Caco-2 (cell line): ENCODE data around the gene ZNF678. TPM values are rescaled to one million over a fixed set of nuclear protein-coding genes. Genes with fewer than 3 reads are reported as not detected.
"Not testable (repeated sequence)": the region's sequence is repeated elsewhere in the genome, so short reads cannot be mapped to it uniquely, and the experiment has no call there.

ENCODE experiments used
- BruUV-seq: library from RNA; stranded (reverse); fragments of 400-500 nt; replicated peaks from 2 replicates; lab custom pipeline; 2021; lab: Mats Ljungman, UMichigan
- CTCF ChIA-PET: fragments of 300-600 bp; sonication (Branson Sonifier 250); formaldehyde crosslinking; loops from one replicate; lab custom pipeline; 2022; ENCODE audit warnings: antibody characterized with exemption; lab: Charles Lee
- POLR2A ChIA-PET: fragments of 300-600 bp; sonication (Branson Sonifier 250); formaldehyde crosslinking; loops from one replicate; lab custom pipeline; 2022; ENCODE audit warnings: antibody characterized with exemption; lab: Charles Lee
- DNase-seq, 2 experiments: peaks; one replicate each; pipeline versions ENCODE4 v3.0.0 to v3.0.0-alpha.2; 2020 to 2022
- H3K27me3 ChIP-seq: replicated peaks from 2 replicates; pipeline ENCODE4 v1.6.0; 2011; ENCODE audit warnings: low read length; ENCODE audit not compliant: control insufficient read depth, insufficient read depth
- H3K36me3 ChIP-seq: 2 replicates; pipeline ENCODE4 v1.5.1; 2011; ENCODE audit warnings: low read length; ENCODE audit not compliant: control insufficient read depth, insufficient read depth
- H3K4me1 ChIP-seq: fragments of 250-450 bp; sonication (Bioruptor Pico); 2 replicates; pipeline ENCODE4 v1.5.1; 2020; ENCODE audit warnings: mild to moderate bottlenecking
- H3K4me3 ChIP-seq: 2 replicates; pipeline ENCODE4 v1.5.1; 2011; ENCODE audit warnings: low read depth, mild to moderate bottlenecking, control low read depth, low read length
- H3K9me3 ChIP-seq: fragments of 250-450 bp; sonication (Bioruptor Pico); 2 replicates; pipeline ENCODE4 v1.5.1; 2020; ENCODE audit warnings: mild to moderate bottlenecking, moderate library complexity
- H3K27ac Mint-ChIP-seq: one replicate; pipeline ENCODE4 v1.8.0; 2022; ENCODE audit warnings: mixed read lengths; ENCODE audit not compliant: unreplicated experiment
- H3K27me3 Mint-ChIP-seq: one replicate; pipeline ENCODE4 v1.8.0; 2022; ENCODE audit warnings: mixed read lengths; ENCODE audit not compliant: insufficient read depth, unreplicated experiment
- H3K36me3 Mint-ChIP-seq: one replicate; pipeline ENCODE4 v1.8.0; 2022; ENCODE audit warnings: mild to moderate bottlenecking, mixed read lengths; ENCODE audit not compliant: insufficient read depth, unreplicated experiment
- H3K4me1 Mint-ChIP-seq: one replicate; pipeline ENCODE4 v1.8.0; 2022; ENCODE audit warnings: low read depth, mixed read lengths; ENCODE audit not compliant: unreplicated experiment
- H3K4me3 Mint-ChIP-seq: one replicate; pipeline ENCODE4 v1.8.0; 2022; ENCODE audit warnings: mild to moderate bottlenecking, moderate library complexity, mixed read lengths; ENCODE audit not compliant: unreplicated experiment
- H3K9me3 Mint-ChIP-seq: one replicate; pipeline ENCODE4 v1.8.0; 2022; ENCODE audit warnings: mixed read lengths; ENCODE audit not compliant: unreplicated experiment
- intact Hi-C: fragments of 100-400 bp; cut with micrococcal nuclease; formaldehyde crosslinking; loops from one replicate; pipeline ENCODE4 v1.10.0; 2022; ENCODE audit not compliant: unreplicated experiment
- total RNA-seq: library from RNA; stranded (reverse); gene quantifications from 2 replicates; pipeline ENCODE4 v1.2.3, GENCODE V29; 2022
- TF ChIP-seq, protein P1 (sequence below), 2 experiments: fragments of 200-600 bp in 1 of 2; IDR thresholded peaks; 1 replicate in 1 of 2; 2 replicates in 1 of 2; pipeline versions ENCODE4 v1.5.1 to v1.8.0; 2011 to 2022; ENCODE audit warnings: antibody characterized with exemption in 1 of 2, control low read depth in 1 of 2, inconsistent platforms in 1 of 2, low read depth in 1 of 2, low read length in 1 of 2, mild to moderate bottlenecking in 1 of 2, moderate library complexity in 1 of 2; ENCODE audit not compliant: insufficient read depth in 1 of 2, severe bottlenecking in 1 of 2, unreplicated experiment in 1 of 2

Gene ZNF678
- total RNA-seq, 1 experiment from 2014 or later, result 10.7 TPM

DNA sequence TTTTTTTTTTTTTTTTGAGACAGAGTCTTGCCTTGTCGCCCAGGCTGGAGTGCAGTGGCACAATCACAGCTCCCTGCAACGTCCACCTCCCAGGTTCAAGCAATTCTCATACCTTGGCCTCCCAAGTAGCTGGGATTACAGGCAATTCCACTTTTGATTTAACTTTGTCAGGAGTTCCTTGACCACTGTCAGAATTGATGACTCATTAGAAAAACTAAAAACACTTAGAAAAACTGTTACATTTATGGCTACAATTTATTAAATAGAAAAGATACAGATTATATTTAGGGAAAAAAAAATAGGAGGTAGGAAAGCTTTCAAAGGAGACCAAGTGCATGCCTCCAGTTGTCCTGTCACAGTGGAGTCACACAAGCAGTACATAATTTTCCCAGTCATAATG lies 20.0 kb downstream of the ZNF678 start:
- no peaks in the 10 kb centered on the region for H3K27me3 ChIP-seq
- no peak overlapping the region for H3K4me3 ChIP-seq
- Mint-ChIP-seq H3K27ac (no peak overlapping the region), H3K9me3 (peaks cover 9% of the 10 kb centered on the region), H3K4me1 (no peaks in the 10 kb centered on the region), H3K4me3 (no peak overlapping the region), H3K27me3 (no peaks in the 10 kb centered on the region), H3K36me3 (no peaks in the 10 kb centered on the region)
- TF ChIP-seq, protein P1, sequence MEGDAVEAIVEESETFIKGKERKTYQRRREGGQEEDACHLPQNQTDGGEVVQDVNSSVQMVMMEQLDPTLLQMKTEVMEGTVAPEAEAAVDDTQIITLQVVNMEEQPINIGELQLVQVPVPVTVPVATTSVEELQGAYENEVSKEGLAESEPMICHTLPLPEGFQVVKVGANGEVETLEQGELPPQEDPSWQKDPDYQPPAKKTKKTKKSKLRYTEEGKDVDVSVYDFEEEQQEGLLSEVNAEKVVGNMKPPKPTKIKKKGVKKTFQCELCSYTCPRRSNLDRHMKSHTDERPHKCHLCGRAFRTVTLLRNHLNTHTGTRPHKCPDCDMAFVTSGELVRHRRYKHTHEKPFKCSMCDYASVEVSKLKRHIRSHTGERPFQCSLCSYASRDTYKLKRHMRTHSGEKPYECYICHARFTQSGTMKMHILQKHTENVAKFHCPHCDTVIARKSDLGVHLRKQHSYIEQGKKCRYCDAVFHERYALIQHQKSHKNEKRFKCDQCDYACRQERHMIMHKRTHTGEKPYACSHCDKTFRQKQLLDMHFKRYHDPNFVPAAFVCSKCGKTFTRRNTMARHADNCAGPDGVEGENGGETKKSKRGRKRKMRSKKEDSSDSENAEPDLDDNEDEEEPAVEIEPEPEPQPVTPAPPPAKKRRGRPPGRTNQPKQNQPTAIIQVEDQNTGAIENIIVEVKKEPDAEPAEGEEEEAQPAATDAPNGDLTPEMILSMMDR (IDR thresholded peaks at IDR 0.05; ENCODE audit: insufficient read depth in 1 of 2, low read depth in 1 of 2, low read length in 1 of 2, severe bottlenecking in 1 of 2, unreplicated experiment in 1 of 2), result no peak
- ChIA-PET POLR2A (no interaction called here), CTCF (no interaction called here)
- H3K36me3 ChIP-seq, result no peaks in the 10 kb centered on the region
- intact Hi-C loops, result no loop called here
- DNase-seq, result no peak
- peaks cover 9% of the 10 kb centered on the region for H3K9me3 ChIP-seq
- BruUV-seq, result no TSS peak
- H3K4me1 ChIP-seq, result no peaks in the 10 kb centered on the region

DNA sequence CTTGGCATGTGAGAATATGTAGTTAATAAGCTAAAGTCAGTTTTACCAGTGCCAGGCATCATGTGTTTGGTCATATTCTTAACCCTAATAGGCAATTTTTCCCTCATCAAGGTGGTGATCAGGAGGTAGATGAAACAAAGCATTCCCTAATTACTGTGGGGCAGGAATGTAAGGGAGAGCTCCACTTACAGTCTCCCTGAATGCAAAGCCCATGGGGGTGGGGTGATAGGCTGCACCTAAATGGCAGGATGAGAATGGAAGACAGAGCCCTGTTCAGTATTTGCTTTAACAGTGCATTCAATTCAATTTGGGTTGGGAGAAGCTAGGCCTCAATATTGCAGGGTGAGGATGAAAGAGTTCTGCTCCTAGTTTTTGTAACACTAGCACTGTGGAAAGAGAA lies 23.4 kb downstream of the ZNF678 start:
- DNase-seq, result no peak
- H3K4me1 Mint-ChIP-seq, result no peaks in the 10 kb centered on the region
- no peaks in the 10 kb centered on the region for H3K4me1 ChIP-seq
- H3K36me3 Mint-ChIP-seq, result peaks cover 6% of the 10 kb centered on the region
- ChIA-PET POLR2A (no interaction called here), CTCF (no interaction called here)
- H3K9me3 Mint-ChIP-seq, result no peaks in the 10 kb centered on the region
- peaks cover 9% of the 10 kb centered on the region for H3K9me3 ChIP-seq
- no peaks in the 10 kb centered on the region for H3K36me3 ChIP-seq
- no peak overlapping the region for H3K4me3 ChIP-seq
- TF ChIP-seq, protein P1 (IDR thresholded peaks at IDR 0.05; ENCODE audit: insufficient read depth in 1 of 2, low read depth in 1 of 2, low read length in 1 of 2, severe bottlenecking in 1 of 2, unreplicated experiment in 1 of 2), result no peak
- H3K4me3 Mint-ChIP-seq, result no peak overlapping the region
- intact Hi-C loops, result no loop called here
- no peaks in the 10 kb centered on the region for H3K27me3 ChIP-seq
- BruUV-seq, result no TSS peak
- H3K27ac Mint-ChIP-seq, result no peak overlapping the region
- no peaks in the 10 kb centered on the region for H3K27me3 Mint-ChIP-seq

DNA sequence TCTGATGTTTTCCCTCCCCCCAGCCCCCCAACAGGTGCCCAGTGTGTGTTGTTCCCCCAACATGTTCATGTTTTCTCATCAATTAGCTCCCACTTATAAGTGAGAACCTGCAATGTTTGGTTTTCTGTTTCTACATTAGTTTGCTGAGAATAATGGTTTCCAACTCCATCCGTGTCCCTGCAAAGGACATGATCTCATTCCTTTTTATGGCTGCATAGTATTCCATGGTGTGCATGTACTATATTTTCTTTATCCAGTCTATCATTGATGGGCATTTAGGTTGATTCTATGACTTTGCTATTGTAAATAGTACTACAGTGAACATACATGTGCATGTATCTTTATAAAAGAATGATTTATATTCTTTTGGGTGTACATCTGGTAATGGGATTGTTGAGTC lies 24.6 kb downstream of the ZNF678 start:
- TF ChIP-seq, protein P1 (IDR thresholded peaks at IDR 0.05; ENCODE audit: insufficient read depth in 1 of 2, low read depth in 1 of 2, low read length in 1 of 2, severe bottlenecking in 1 of 2, unreplicated experiment in 1 of 2), result no peak
- H3K4me3 Mint-ChIP-seq, result no peak overlapping the region
- ChIA-PET CTCF (no interaction called here), POLR2A (no interaction called here)
- DNase-seq, result no peak
- Histone ChIP-seq H3K27me3 (no peaks in the 10 kb centered on the region), H3K4me3 (no peak overlapping the region), H3K36me3 (no peaks in the 10 kb centered on the region), H3K4me1 (no peaks in the 10 kb centered on the region), H3K9me3 (peaks cover 9% of the 10 kb centered on the region)
- H3K9me3 Mint-ChIP-seq, result no peaks in the 10 kb centered on the region
- intact Hi-C loops, result no loop called here
- BruUV-seq, result no TSS peak
- H3K27ac Mint-ChIP-seq, result no peak overlapping the region
- no peaks in the 10 kb centered on the region for H3K27me3 Mint-ChIP-seq
- no peaks in the 10 kb centered on the region for H3K4me1 Mint-ChIP-seq
- H3K36me3 Mint-ChIP-seq, result peaks cover 6% of the 10 kb centered on the region

DNA sequence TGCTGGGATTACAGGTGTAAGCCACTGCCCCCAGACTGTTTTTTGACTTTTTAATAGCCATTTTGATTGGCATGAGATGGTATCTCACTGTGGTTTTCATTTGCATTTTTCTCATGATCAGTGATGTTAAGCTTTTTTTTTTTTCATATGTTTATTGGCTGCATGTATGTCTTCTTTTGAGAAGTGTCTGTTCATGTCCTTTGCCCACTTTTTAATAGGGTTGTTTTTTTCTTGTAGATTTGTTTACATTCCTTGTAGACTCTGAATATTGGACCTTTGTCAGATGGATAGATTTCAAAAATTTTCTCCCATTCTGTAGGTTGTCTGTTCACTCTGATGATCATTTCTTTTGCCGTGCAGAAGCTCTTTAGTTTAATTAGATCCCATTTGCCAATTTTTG lies 25.4 kb downstream of the ZNF678 start:
- H3K36me3 Mint-ChIP-seq, POLR2A ChIA-PET, H3K27me3 Mint-ChIP-seq, H3K9me3 ChIP-seq, H3K27me3 ChIP-seq, H3K4me3 Mint-ChIP-seq, BruUV-seq, H3K4me1 Mint-ChIP-seq, H3K27ac Mint-ChIP-seq, DNase-seq, H3K4me3 ChIP-seq, intact Hi-C loops, CTCF ChIA-PET, H3K9me3 Mint-ChIP-seq, H3K4me1 ChIP-seq, H3K36me3 ChIP-seq: not testable (repeated sequence)

DNA sequence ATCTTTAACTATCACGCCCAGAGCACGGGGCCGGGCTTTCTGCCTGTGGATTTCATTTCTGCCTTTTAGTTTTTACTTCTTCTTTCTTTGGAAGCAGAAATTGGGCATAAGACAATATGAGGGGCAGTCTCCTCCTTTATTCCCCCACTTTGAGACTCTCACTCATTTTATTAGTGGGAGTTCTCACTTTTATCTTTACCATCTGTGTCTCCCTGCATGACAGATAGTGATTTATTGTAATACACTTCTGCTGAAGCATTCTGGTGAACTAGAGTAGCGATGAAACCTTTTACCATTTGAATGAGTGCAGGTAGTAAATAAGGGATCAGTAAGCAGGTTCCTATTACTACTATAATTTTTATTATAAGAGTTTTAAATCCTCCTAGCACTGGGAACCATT lies 26.4 kb downstream of the ZNF678 start:
- H3K9me3 Mint-ChIP-seq, POLR2A ChIA-PET, H3K4me1 ChIP-seq, H3K4me1 Mint-ChIP-seq, BruUV-seq, intact Hi-C loops, DNase-seq, H3K27me3 ChIP-seq, H3K4me3 Mint-ChIP-seq, H3K36me3 ChIP-seq, H3K9me3 ChIP-seq, CTCF ChIA-PET, H3K27ac Mint-ChIP-seq, H3K36me3 Mint-ChIP-seq, H3K27me3 Mint-ChIP-seq, H3K4me3 ChIP-seq: not testable (repeated sequence)
